Measurements from ENCODE around the gene LVRN. TPM values are rescaled to one million over a fixed set of nuclear protein-coding genes. Genes with fewer than 3 reads are reported as not detected.

The LVRN gene
- total RNA-seq, 1 experiment from 2014 or later: 1.9 TPM

GRCh38 chr5:115978779-115979178, 16.5 kb downstream of the LVRN start:
- H3K36me3 ChIP-seq (ENCODE audit: control insufficient read depth in 1 of 2, insufficient read depth in 2 of 2, low read length in 2 of 2): no peaks in the 10 kb centered on the region
- POLR2A ChIA-PET: interaction anchor here (1.1 kb wide), 1 partner anchor 33 kb away, joined by 3 read pairs; no protein-coding TSS in a partner anchor

GRCh38 chr5:115979201-115980041, 17.1 kb downstream of the LVRN start:
- no peak for ATAC-seq
- H3K79me2 ChIP-seq (ENCODE audit: insufficient read depth, low read length): no peaks in the 10 kb centered on the region
- ChIA-PET POLR2A (interaction anchor here (1.1 kb wide), 1 partner anchor 32 kb away, joined by 3 read pairs; no protein-coding TSS in a partner anchor), CTCF (no interaction called here), RAD21 (ENCODE audit: low non-redundant PET in 1 of 2, low total read pairs in 2 of 2, uncharacterized antibody in 2 of 2, unreplicated experiment in 2 of 2) (no interaction called here)
- H2AFZ ChIP-seq (ENCODE audit: low read depth, low read length, poor library complexity, severe bottlenecking): peak overlapping the region; percentile 2
- intact Hi-C loops (cut with micrococcal nuclease): no loop called here
- peaks cover 0 to 18% of the 10 kb centered on the region in 2 experiments; a peak in 2 of 4 replicates for H3K4me1 ChIP-seq (ENCODE audit: control insufficient read depth in 1 of 2, insufficient read depth in 2 of 2, low read length in 2 of 2)
- no peaks in the 10 kb centered on the region for H3K9me2 ChIP-seq (ENCODE audit: insufficient read depth)
- no peak overlapping the region for H3K27ac ChIP-seq (ENCODE audit: low read depth, low read length)
- H3K9ac ChIP-seq (ENCODE audit: low read length): no peak overlapping the region
- H3K9me3 ChIP-seq (ENCODE audit: control insufficient read depth in 1 of 2, insufficient read depth in 1 of 2, low read depth in 1 of 2, low read length in 2 of 2): no peaks in the 10 kb centered on the region
- H3K4me2 ChIP-seq (ENCODE audit: low read length): no peak overlapping the region
- no peak for DNase-seq (ENCODE audit: low read depth, low spot score)
- TF ChIP-seq SRF (IDR thresholded peaks at IDR 0.05; ENCODE audit: low read depth): no peak
- no peak for TF ChIP-seq ZNF274 (IDR thresholded peaks at IDR 0.05; ENCODE audit: low read depth, low read length)
- TF ChIP-seq FOSL1 (IDR thresholded peaks at IDR 0.05; ENCODE audit: low read depth): no peak
- no peak for TF ChIP-seq EZH2phosphoT487 (IDR thresholded peaks at IDR 0.05; ENCODE audit: borderline replicate concordance)
- TF ChIP-seq ZBTB33 (IDR thresholded peaks at IDR 0.05; ENCODE audit: extremely low read depth, insufficient replicate concordance, low read length): no peak
- no peak for TF ChIP-seq ZFX (IDR thresholded peaks at IDR 0.05)
- TF ChIP-seq POLR2A (IDR thresholded peaks at IDR 0.05; ENCODE audit: borderline replicate concordance, extremely low read depth, insufficient read depth, insufficient read length): no peak
- TF ChIP-seq MAX (IDR thresholded peaks at IDR 0.05): no peak
- no peak for TF ChIP-seq TCF7L2 (IDR thresholded peaks at IDR 0.05; ENCODE audit: borderline replicate concordance, extremely low read depth, insufficient read depth, insufficient read length)
- no peaks in the 10 kb centered on the region for H4K20me1 ChIP-seq (ENCODE audit: insufficient read depth)
- H3K36me3 ChIP-seq (ENCODE audit: control insufficient read depth in 1 of 2, insufficient read depth in 2 of 2, low read length in 2 of 2): no peaks in the 10 kb centered on the region
- H3K27me3 ChIP-seq (ENCODE audit: insufficient read depth, low read length): no peaks in the 10 kb centered on the region
- H3K4me3 ChIP-seq (replicated peaks in 1 of 2; ENCODE audit: low read depth in 1 of 2, low read length in 2 of 2): no peak overlapping the region
- no TSS peak for BruUV-seq (replicated peaks)

More at GRCh38 chr5:115978779-115979178, 16.5 kb downstream of the LVRN start:
- no peak overlapping the region for H3K27ac ChIP-seq (ENCODE audit: low read depth, low read length)
- no peak overlapping the region for H3K4me2 ChIP-seq (ENCODE audit: low read length)
- H3K4me3 ChIP-seq (replicated peaks in 1 of 2; ENCODE audit: low read depth in 1 of 2, low read length in 2 of 2): no peak overlapping the region
- H2AFZ ChIP-seq (ENCODE audit: low read depth, low read length, poor library complexity, severe bottlenecking): peak overlapping the region; percentile 1
- intact Hi-C loops (cut with micrococcal nuclease): no loop called here
- DNase-seq (ENCODE audit: low read depth, low spot score) (no peak), ATAC-seq (no peak)
- TF ChIP-seq RAD21 (IDR thresholded peaks at IDR 0.05; ENCODE audit: low read depth) (no peak; the same call in 1 of the 2 replicates), CBX3 (IDR thresholded peaks at IDR 0.05; ENCODE audit: low read depth) (0 out of 2 replicates have a peak, but pooled peaks have one; percentile 35), POLR2AphosphoS5 (IDR thresholded peaks at IDR 0.05; ENCODE audit: low read depth, low read length) (no peak)
- H4K20me1 ChIP-seq (ENCODE audit: insufficient read depth): no peaks in the 10 kb centered on the region
- no peaks in the 10 kb centered on the region for H3K9me3 ChIP-seq (ENCODE audit: control insufficient read depth in 1 of 2, insufficient read depth in 1 of 2, low read depth in 1 of 2, low read length in 2 of 2)
- no peaks in the 10 kb centered on the region for H3K27me3 ChIP-seq (ENCODE audit: insufficient read depth, low read length)
- H3K9me2 ChIP-seq (ENCODE audit: insufficient read depth): no peaks in the 10 kb centered on the region
- BruUV-seq (replicated peaks): no TSS peak
- H3K79me2 ChIP-seq (ENCODE audit: insufficient read depth, low read length): no peaks in the 10 kb centered on the region
- RAD21 ChIA-PET (ENCODE audit: low non-redundant PET in 1 of 2, low total read pairs in 2 of 2, uncharacterized antibody in 2 of 2, unreplicated experiment in 2 of 2): no interaction called here
- peaks cover 0 to 18% of the 10 kb centered on the region in 2 experiments; a peak in 2 of 4 replicates for H3K4me1 ChIP-seq (ENCODE audit: control insufficient read depth in 1 of 2, insufficient read depth in 2 of 2, low read length in 2 of 2)
- CTCF ChIA-PET: no interaction called here
- no peak overlapping the region for H3K9ac ChIP-seq (ENCODE audit: low read length)

All from HCT116 (cell line).